Small intestine (tissue), 7 donors: Measurements from ENCODE around the gene TFAP2B. TPM values are rescaled to one million over a fixed set of nuclear protein-coding genes. Genes with fewer than 3 reads are reported as not detected.

Source experiments
- DNase-seq, 2 donors: peaks; one replicate each; pipeline versions ENCODE4 v3.0.0 to v3.0.0-alpha.2; 2013
- FAIRE-seq: peaks from 2 replicates; lab custom pipeline; 2012; peaks lifted over from hg19 to GRCh38; lab: Jason Lieb, UNC
- H3K27ac ChIP-seq, 3 donors: one replicate each; pipeline ENCODE4 v1.5.1; 2013; ENCODE audit warnings: low read length in 2 of 3, mild to moderate bottlenecking in 2 of 3, control low read depth in 1 of 3, inconsistent platforms in 1 of 3, low read depth in 1 of 3, moderate library complexity in 1 of 3
- H3K27me3 ChIP-seq, 3 donors: one replicate each; pipeline ENCODE4 v1.6.1; 2013; ENCODE audit warnings: low read length in 3 of 3, inconsistent platforms in 1 of 3; ENCODE audit not compliant: control insufficient read depth in 3 of 3, insufficient read depth in 3 of 3
- H3K36me3 ChIP-seq, 3 donors: one replicate each; pipeline ENCODE4 v1.6.1; 2013; ENCODE audit warnings: low read length in 3 of 3, inconsistent platforms in 1 of 3, low read depth in 1 of 3, mild to moderate bottlenecking in 1 of 3, moderate library complexity in 1 of 3; ENCODE audit not compliant: control insufficient read depth in 3 of 3, insufficient read depth in 2 of 3
- H3K4me1 ChIP-seq, 3 donors: one replicate each; pipeline ENCODE4 v1.6.1; 2013; ENCODE audit warnings: low read length in 2 of 3, inconsistent platforms in 1 of 3, low read depth in 1 of 3, mild to moderate bottlenecking in 1 of 3, moderate library complexity in 1 of 3; ENCODE audit not compliant: control insufficient read depth in 3 of 3, insufficient read depth in 2 of 3
- H3K4me3 ChIP-seq, 3 donors: one replicate each; pipeline ENCODE4 v1.5.1; 2013; ENCODE audit warnings: low read length in 3 of 3, control low read depth in 1 of 3, inconsistent platforms in 1 of 3, low read depth in 1 of 3, mild to moderate bottlenecking in 1 of 3, moderate library complexity in 1 of 3
- H3K9me3 ChIP-seq, 2 donors: one replicate each; pipeline ENCODE4 v1.6.1; 2013; ENCODE audit warnings: low read depth in 1 of 2, low read length in 1 of 2; ENCODE audit not compliant: control insufficient read depth in 2 of 2, insufficient read depth in 1 of 2
- WGBS, 3 donors: extraction: QIAGEN DNeasy Blood & Tissue Kit; methylation state at CpG; one replicate each; pipeline ENCODE4 v1.1.7; 2013; 5-methylcytosine and 5-hydroxymethylcytosine counted together
- polyA plus RNA-seq, 4 donors: library from polyadenylated mRNA; stranded (reverse) in 3 of 4; unstranded in 1 of 4; fragments of 200-250 nt in 3 of 4; fragments of 120-200 nt in 1 of 4; gene quantifications; one replicate each; pipeline versions ENCODE4 v1.2.1 to v1.2.3, GENCODE V29; 2013
- donor health status: healthy with polysubstance abuse.
- donor health status: control.
- donor health status: control.
- donor health status: Bipolar disorder and iron deficiency.
- donor health status: healthy.

Gene TFAP2B
- polyA plus RNA-seq, 4 donors, result not detected

DNA sequence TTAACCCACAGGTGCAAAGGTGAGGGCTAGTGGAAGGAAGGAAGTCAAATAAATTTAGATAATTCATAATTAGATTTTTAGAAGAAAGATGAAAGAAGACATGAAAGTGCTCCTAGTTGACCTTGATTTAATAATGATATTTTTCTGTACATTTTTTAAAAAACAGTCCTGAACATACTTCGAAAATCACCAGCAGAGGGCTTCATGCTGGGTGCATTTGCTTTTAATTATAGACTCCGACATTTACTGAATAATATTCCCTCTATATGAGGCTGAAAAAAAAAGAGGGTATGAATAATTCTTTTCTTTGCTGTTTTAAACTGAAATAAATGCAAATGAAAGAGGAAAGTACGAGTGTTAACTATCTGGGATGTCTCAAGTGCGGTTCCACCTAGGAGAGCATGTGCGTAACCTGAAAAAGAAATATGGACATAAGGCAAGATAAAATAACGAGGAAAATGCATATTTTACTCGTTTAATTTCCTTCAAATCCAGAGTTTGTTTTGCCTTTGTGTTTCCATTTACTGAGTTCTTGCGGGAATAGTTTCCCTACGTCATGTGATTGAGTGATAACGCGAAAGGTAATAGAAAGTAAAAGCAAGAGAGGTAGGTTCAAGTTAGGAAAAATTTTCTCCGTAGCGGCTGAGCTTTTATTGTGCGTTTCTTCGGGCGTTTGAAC lies 3.1 kb upstream of the TFAP2B start:
- Histone ChIP-seq H3K4me3 (peak overlapping the region in 2 of 3 donors; percentile 51 to 56), H3K36me3 (no peaks in the 10 kb centered on the region), H3K4me1 (no peaks in the 10 kb centered on the region), H3K9me3 (no peaks in the 10 kb centered on the region), H3K27ac (no peak overlapping the region), H3K27me3 (peaks cover 4 to 37% (median 18%) of the 10 kb centered on the region in 3 donors)
- peak; percentile 9 to 63 for DNase-seq
- FAIRE-seq, result no peak
- WGBS, 3 donors, result 2 to 6% (median 2%) methylated on average over 16 of the region's 16 CpGs

DNA sequence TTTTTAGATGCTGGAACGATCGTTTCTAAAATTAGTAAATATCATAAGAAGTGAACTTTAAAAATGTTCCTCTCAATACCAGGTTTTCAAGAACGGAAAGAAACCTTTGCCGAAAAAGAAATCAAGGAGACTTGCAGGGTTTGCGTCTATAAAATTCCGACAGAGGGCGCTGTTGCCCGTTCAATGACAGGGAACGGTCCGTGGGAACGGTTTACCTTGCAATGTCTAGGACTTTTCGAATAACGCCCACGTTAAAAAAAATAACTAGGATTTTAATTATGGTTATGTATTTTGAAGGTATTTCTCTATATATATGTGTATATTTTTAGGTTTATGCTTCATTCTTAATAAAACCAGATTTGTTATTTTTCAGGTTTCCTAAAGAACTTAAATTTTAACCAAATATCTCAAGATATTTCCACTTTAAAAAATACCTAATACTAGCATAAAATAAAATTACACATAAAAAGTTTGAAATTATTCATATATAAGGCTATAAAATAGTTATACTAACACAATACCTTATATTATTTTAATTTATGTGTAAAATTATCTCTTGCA lies 2.5 kb upstream of the TFAP2B start:
- Histone ChIP-seq H3K4me1 (no peaks in the 10 kb centered on the region), H3K27ac (no peak overlapping the region), H3K27me3 (peaks cover 4 to 43% (median 19%) of the 10 kb centered on the region in 3 donors), H3K36me3 (no peaks in the 10 kb centered on the region), H3K4me3 (peak overlapping the region in 2 of 3 donors; percentile 51 to 56), H3K9me3 (no peaks in the 10 kb centered on the region)
- DNase-seq, result peak; percentile 69 to 85
- 0 to 1% (median 1%) methylated on average over 14 of the region's 14 CpGs for WGBS, 3 donors
- FAIRE-seq, result peak; percentile 26

DNA sequence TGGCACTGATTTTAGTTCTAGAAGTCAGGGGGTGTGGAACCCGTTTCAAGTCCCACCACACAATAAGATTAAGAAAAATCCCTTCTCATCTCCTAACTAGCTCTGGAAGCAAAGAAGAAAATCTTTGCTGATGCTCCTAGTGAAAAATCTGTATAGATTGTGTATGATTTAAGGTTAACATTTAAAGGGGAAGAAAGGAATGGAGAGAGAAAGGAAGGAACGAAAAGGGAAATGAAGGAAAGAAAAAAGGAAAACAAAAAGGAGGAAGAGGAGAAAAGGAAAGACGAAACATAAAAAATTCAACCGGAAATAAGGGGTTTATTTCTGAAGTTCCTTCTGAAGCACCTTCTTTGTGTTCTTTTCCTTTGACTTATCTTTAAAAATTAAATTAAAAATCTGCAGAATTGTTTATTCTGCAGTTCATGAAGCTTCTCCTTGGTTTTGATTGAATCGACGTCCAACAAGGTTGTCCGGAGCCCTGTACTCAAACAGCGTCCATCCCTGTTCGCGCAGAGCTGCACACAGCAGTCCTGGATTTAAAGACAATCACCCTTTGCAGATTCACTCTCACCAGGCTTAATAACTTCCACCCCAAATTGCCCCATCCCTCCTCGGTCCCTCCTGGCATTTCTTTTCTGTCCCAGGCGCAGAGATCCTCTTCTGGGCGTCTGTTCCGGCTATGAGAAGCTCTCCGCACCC lies 1.6 kb upstream of the TFAP2B start:
- FAIRE-seq, result no peak

DNA sequence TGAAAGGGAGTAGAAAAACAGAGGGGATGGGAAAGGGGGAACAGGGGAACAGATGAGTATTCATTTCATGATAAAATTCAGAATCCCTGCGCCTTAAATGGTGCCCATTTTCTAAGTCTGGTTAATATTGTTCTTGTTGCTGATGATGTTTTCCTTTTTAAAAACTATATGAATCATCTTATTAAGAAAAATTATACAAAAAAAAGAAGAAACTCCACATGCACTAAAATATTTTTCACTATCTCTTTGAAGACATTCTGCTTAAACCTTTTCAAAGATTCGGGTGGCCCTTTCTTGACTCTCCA lies 1.1 kb upstream of the TFAP2B start:
- no peak for DNase-seq
- no peaks in the 10 kb centered on the region for H3K36me3 ChIP-seq
- H3K27me3 ChIP-seq, result peaks cover 6 to 57% (median 29%) of the 10 kb centered on the region in 3 donors
- no peaks in the 10 kb centered on the region for H3K9me3 ChIP-seq
- H3K4me1 ChIP-seq, result no peaks in the 10 kb centered on the region
- WGBS, 3 donors, result 16 to 25% (median 19%) methylated on average over 2 of the region's 2 CpGs
- H3K27ac ChIP-seq, result no peak overlapping the region
- no peak overlapping the region for H3K4me3 ChIP-seq
- no peak for FAIRE-seq

More for the DNA sequence above, 1.6 kb upstream of the TFAP2B start:
- peaks cover 6 to 52% (median 26%) of the 10 kb centered on the region in 3 donors for H3K27me3 ChIP-seq
- H3K36me3 ChIP-seq, result no peaks in the 10 kb centered on the region
- no peak overlapping the region for H3K4me3 ChIP-seq
- 11 to 15% (median 14%) methylated on average over 15 of the region's 15 CpGs for WGBS, 3 donors
- H3K4me1 ChIP-seq, result no peaks in the 10 kb centered on the region
- H3K27ac ChIP-seq, result no peak overlapping the region
- DNase-seq, result no peak
- H3K9me3 ChIP-seq, result no peaks in the 10 kb centered on the region

DNA sequence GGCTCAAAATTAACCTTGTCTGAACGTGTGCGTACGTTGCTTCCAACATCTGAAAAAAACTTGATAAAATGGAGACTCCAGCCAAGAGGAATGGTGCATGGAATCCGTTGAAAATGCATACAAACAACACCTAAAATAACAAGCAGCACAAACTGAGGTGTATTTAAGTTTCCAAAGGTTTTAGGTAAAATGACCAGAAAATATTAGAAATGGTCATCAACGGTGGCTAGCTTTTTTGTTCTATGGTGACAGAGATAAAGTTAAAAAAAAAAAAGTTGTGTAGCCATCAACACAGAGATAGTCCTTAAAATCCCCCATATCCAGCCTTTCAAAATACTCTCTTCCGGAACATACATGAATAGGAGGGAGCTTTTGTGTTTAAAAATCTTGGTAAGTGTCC lies 651 bp upstream of the TFAP2B start:
- WGBS, 3 donors, result 8 to 17% (median 12%) methylated on average over 6 of the region's 6 CpGs
- DNase-seq, result no peak
- H3K9me3 ChIP-seq, result no peaks in the 10 kb centered on the region
- H3K4me3 ChIP-seq, result no peak overlapping the region
- no peaks in the 10 kb centered on the region for H3K4me1 ChIP-seq
- peaks cover 6 to 61% (median 33%) of the 10 kb centered on the region in 3 donors for H3K27me3 ChIP-seq
- H3K36me3 ChIP-seq, result no peaks in the 10 kb centered on the region
- H3K27ac ChIP-seq, result no peak overlapping the region
- FAIRE-seq, result no peak

DNA sequence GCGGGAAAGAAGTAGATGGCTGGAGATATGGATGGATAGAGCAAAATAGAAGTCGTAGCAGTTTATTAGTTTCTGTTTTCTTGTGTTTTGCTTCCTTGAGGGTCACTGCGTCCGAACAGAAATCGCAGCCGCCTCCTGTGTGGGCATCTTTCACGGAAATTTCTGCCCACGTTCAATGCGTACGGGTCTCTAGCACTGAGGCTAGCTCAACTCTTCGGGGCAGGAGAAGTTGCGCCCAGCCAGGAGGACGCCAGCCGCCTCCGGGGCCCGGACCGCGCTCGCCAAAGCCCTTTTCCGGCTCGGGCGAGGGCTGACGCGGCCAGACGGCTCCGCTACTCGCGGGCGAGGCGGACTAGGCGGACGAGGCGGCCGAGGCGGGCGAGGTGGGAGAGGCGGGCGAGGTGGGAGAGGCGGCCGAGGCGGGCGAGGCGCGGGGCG lies 814 bp downstream of the TFAP2B start:
- no peak overlapping the region for H3K4me3 ChIP-seq
- no peak overlapping the region for H3K27ac ChIP-seq
- FAIRE-seq, result no peak
- no peaks in the 10 kb centered on the region for H3K36me3 ChIP-seq
- no peaks in the 10 kb centered on the region for H3K9me3 ChIP-seq
- H3K27me3 ChIP-seq, result peaks cover 8 to 76% (median 41%) of the 10 kb centered on the region in 3 donors
- WGBS, 3 donors, result 2 to 6% (median 2%) methylated on average over 44 to 45 of the region's 45 CpGs
- H3K4me1 ChIP-seq, result no peaks in the 10 kb centered on the region
- DNase-seq, result peak in 1 of 2 donors; percentile 31

DNA sequence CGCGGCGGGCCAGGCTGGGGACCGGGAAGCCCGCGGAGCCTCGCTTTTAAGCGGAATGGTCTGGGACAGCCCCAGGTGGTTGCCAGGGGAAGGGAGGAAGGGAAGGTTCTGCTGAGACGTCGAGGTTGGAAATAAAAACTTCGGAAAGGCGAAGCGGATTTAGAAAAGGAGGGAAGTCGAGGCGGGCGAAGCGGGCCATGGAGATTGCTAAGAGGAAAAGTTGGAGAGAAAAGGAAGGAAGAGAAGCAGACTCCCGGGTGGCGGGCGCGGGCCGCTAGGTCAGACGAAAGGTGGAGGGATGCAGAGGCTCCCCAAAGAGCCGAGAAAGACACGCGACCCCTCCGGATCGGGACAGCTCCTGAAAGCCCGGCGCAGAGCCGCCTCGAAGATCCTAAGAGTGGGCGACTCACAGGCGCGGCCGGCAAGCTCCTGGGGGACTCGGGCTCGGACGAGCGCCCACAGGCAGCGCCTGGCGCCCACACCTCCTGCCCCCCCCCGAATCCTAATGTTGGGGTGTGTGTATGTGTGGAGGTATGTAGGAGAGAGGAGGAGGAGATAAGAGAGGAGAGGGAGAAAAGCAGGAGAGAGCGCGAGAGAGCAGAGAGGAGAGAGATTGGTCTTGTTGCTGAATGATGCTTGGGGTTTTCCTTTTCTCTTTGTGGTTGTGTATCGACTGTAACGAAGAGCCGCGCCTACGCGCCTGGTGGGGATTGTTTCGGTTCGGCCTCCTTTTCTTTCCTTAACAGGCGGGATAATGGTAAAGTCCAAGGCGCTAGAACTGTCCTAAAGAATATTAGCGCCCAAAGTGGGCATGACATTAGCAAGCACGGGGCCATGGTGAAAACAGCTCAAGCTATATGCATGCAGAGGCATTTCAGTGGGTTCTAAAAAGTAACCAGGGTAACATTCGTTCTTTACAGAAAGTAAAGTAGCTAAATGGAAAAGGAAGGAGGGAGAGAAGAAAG lies 1.5 kb downstream of the TFAP2B start:
- no peaks in the 10 kb centered on the region for H3K9me3 ChIP-seq
- no peaks in the 10 kb centered on the region for H3K4me1 ChIP-seq
- 3 to 8% (median 3%) methylated on average over 58 of the region's 58 CpGs for WGBS, 3 donors
- H3K4me3 ChIP-seq, result no peak overlapping the region
- no peak for FAIRE-seq
- H3K27me3 ChIP-seq, result peaks cover 8 to 79% (median 41%) of the 10 kb centered on the region in 3 donors
- no peaks in the 10 kb centered on the region for H3K36me3 ChIP-seq
- no peak overlapping the region for H3K27ac ChIP-seq
- DNase-seq, result no peak

DNA sequence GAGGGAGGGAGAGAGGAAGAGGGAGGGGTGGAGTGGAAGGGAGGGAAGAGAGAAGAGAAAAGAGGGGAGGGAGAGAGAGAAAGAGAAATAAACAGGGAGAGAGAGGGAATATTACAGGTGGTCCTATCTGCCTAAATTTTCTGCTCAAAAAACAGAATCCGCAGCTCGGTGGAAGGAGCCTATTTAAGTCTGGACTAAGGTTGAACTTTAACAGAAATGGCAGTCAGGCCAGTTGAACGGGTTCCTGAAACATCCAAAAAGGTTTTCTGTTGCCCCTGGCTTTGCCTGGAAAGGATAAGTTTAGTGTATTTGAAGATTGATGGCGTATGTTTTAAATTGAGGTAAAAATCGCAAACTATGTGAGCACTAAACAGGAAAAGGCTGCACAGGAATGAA lies 2.2 kb downstream of the TFAP2B start:
- H3K27me3 ChIP-seq, result peaks cover 11 to 86% (median 46%) of the 10 kb centered on the region in 3 donors
- no peaks in the 10 kb centered on the region for H3K4me1 ChIP-seq
- WGBS, 3 donors, result 8 to 12% (median 10%) methylated on average over 5 of the region's 5 CpGs
- no peak overlapping the region for H3K4me3 ChIP-seq
- FAIRE-seq, result no peak
- H3K36me3 ChIP-seq, result no peaks in the 10 kb centered on the region
- no peak overlapping the region for H3K27ac ChIP-seq
- H3K9me3 ChIP-seq, result no peaks in the 10 kb centered on the region
- no peak for DNase-seq
